Activated naive CD4-positive, alpha-beta T cell treated with anti-CD3 and anti-CD28 coated beads for 36 hours (primary cell): ENCODE results near the gene NMT2. TPM values are rescaled to one million over a fixed set of nuclear protein-coding genes. Genes with fewer than 3 reads are reported as not detected.

Experiments
- CTCF ChIA-PET: fragments of 350-600 bp; sonication (Branson Sonifier 250); formaldehyde crosslinking; loops from one replicate; lab custom pipeline; 2021; ENCODE audit warnings: antibody characterized with exemption; lab: Charles Lee
- DNase-seq: peaks from one replicate; pipeline ENCODE4 v3.0.0-alpha.2; 2020
- H3K27ac Mint-ChIP-seq: one replicate; pipeline ENCODE4 v1.8.0; 2021; ENCODE audit warnings: mild to moderate bottlenecking, mixed read lengths
- H3K27me3 Mint-ChIP-seq: one replicate; pipeline ENCODE4 v1.8.0; 2021; ENCODE audit warnings: low read depth, mixed read lengths
- H3K36me3 Mint-ChIP-seq: one replicate; pipeline ENCODE4 v1.8.0; 2021; ENCODE audit warnings: low read depth, mixed read lengths
- H3K4me1 Mint-ChIP-seq: one replicate; pipeline ENCODE4 v1.8.0; 2021; ENCODE audit warnings: low read depth, mixed read lengths
- H3K4me3 Mint-ChIP-seq: one replicate; pipeline ENCODE4 v1.8.0; 2021; ENCODE audit warnings: mild to moderate bottlenecking, moderate library complexity, mixed read lengths
- H3K9me3 Mint-ChIP-seq: one replicate; pipeline ENCODE4 v1.8.0; 2021; ENCODE audit warnings: mixed read lengths
- intact Hi-C: fragments of 100-400 bp; cut with micrococcal nuclease; formaldehyde crosslinking; loops from one replicate; pipeline ENCODE4 v1.15.1; 2023
- total RNA-seq, 2 experiments: library from RNA; stranded (reverse); gene quantifications; one replicate each; pipeline ENCODE4 v1.2.3, GENCODE V29; 2021

The NMT2 gene
- total RNA-seq, 2 experiments from 2014 or later = 20.4 to 22.3 TPM

DNA sequence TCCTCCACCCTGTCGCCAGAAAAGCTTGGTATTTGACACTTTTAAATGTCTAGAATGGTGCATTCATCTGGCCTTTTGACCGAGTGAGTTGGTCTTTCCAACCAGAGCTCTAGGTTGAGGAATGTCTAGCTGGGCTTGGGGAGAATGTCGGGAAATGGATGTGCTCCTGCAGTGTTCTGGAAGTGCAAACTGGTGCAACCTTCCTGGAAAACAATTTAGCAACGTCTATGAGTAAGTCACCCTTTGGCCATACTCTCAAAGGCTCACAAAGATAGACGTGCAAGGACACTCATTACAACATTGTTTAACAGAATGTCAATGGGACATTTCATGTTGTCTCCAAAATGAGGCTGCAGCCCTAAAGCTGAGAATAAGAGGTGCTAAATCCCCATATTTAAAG lies 12.2 kb upstream of the NMT2 start:
- Mint-ChIP-seq H3K4me1 (peaks cover 27% of the 10 kb centered on the region), H3K27me3 (no peaks in the 10 kb centered on the region), H3K4me3 (no peak overlapping the region), H3K27ac (no peak overlapping the region), H3K36me3 (peaks cover 1% of the 10 kb centered on the region), H3K9me3 (peaks cover 3% of the 10 kb centered on the region)
- CTCF ChIA-PET = no interaction called here
- no peak for DNase-seq
- intact Hi-C loops = no loop called here

DNA sequence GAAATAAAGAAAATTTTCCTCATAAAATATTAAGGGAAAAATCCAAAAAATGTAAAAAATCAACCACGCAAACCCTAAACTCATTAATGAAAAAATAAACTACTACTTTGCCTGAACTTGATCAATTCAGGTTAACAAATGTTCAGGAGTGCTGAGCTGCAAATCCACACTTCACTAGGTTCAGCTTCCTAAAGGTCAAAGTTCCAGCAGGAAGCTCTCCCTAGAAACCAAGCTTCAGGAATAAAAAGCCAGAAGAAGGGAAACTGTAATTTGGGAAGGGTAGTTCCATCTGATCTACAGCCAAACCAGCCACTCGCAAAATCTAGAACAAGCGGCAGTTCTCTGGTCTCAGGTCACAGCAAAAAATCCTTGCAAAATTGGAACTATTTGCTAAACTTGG lies 7.8 kb upstream of the NMT2 start:
- CTCF ChIA-PET = interaction anchor here (1.6 kb wide), 1 partner anchor 33 kb away, joined by 4 read pairs; no protein-coding TSS in a partner anchor
- no peak overlapping the region for H3K27ac Mint-ChIP-seq
- intact Hi-C loops = no loop called here
- peaks cover 15% of the 10 kb centered on the region for H3K4me1 Mint-ChIP-seq
- H3K4me3 Mint-ChIP-seq = no peak overlapping the region
- no peaks in the 10 kb centered on the region for H3K36me3 Mint-ChIP-seq
- H3K9me3 Mint-ChIP-seq = no peaks in the 10 kb centered on the region
- no peak for DNase-seq
- no peaks in the 10 kb centered on the region for H3K27me3 Mint-ChIP-seq

DNA sequence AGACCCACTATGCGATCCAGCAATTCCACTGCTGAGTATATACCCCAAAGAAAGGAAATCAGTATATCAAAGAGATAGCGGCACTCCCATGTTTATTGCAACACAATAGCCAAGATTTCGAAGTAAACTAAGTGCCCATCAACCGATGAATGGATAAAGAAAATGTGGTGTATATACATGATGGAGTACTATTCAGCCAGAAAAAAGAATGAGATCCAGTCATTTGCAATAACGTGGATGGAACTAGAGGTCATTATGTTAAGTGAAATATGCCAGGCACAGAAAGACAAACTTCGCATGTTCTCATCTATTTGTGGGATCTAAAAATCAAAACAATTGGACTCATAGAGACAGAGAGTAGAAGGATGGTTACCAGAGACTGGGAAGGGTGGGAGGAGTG lies 7.1 kb upstream of the NMT2 start:
- Mint-ChIP-seq H3K36me3 (no peaks in the 10 kb centered on the region), H3K27ac (no peak overlapping the region), H3K27me3 (no peaks in the 10 kb centered on the region), H3K4me1 (peaks cover 21% of the 10 kb centered on the region), H3K9me3 (no peaks in the 10 kb centered on the region), H3K4me3 (no peak overlapping the region)
- CTCF ChIA-PET = no interaction called here
- no peak for DNase-seq
- intact Hi-C loops = no loop called here

DNA sequence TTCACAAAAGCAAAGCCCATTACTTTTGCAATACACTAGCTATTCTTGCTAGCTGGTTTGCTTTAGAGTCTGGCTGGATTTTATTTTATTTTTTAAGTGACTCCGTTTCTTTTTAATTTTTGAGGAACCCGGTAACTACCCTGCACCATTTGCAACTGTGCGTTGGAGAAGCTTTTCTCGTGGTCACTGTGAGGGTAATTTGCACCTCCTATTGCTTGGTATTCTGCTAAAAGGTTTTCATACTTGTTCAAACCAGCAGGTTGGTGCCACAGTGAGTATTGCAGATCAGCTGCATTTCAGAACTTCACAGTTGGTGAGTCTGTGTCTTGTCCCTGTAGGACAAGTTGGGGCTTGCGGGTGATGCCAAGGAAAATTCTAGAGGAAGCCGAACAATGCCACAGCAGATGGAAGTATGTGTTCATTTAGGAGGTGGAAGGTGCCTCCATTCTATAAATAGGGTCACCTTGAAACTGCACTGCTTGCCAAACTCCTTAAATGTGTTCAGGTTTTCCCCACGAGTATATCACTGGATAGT lies 3.9 kb upstream of the NMT2 start:
- Mint-ChIP-seq H3K36me3 (peaks cover 1% of the 10 kb centered on the region), H3K27ac (no peak overlapping the region), H3K27me3 (no peaks in the 10 kb centered on the region), H3K4me3 (no peak overlapping the region), H3K4me1 (peaks cover 38% of the 10 kb centered on the region), H3K9me3 (no peaks in the 10 kb centered on the region)
- CTCF ChIA-PET = interaction anchor here (0.6 to 1.3 kb wide), 4 partner anchors 9 to 201 kb away, joined by 3 to 5 read pairs (median 4); no protein-coding TSS in a partner anchor
- DNase-seq = no peak
- intact Hi-C loops = no loop called here

DNA sequence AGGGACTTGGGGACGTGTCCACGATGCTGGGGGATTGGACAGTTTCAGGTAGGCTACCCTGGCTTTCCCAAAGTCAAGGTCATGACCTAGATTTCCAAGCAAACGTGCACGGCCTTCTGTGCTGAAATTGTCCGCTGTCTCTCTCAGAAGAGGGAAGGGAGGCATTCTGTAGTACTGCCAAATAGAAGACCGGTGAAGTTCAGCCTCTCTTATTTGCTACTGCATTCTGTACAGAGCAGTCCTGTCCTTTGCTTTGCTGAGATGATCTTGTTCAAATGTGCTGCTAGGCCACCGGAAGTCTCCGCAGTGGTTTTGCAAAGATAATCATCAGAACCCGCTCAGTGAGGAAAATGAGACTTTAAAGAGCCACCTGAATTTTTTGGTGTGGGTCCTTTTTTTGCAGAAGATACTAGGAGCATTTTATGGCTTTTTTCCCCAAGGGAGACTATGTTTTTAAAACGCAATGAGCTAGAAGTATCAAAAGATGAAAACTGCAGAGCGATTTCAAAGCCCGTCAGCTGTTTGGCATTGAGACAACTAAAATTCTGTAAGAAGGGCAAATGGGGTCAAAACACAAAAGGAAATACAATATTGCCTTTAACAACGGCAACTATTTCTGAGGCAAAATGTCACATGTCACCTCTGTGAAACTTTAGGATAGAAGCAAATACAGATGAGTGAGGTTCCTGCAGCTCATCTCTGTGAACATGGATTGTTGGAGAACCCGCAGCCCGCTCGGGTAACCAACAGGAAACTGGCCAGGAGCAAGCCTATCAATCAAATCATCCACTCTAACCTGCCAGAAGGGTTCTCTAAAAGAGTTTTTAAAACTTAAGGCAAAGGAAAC lies 1.3 kb upstream of the NMT2 start:
- Mint-ChIP-seq H3K4me1 (peaks cover 50% of the 10 kb centered on the region), H3K4me3 (peak overlapping the region; percentile 74), H3K36me3 (peaks cover 1% of the 10 kb centered on the region), H3K9me3 (no peaks in the 10 kb centered on the region), H3K27me3 (no peaks in the 10 kb centered on the region), H3K27ac (peak overlapping the region; percentile 76)
- peak; percentile 55 for DNase-seq
- CTCF ChIA-PET = interaction anchor here (1.1 to 1.9 kb wide), 2 partner anchors 27 to 64 kb away, joined by 4 to 7 read pairs; no protein-coding TSS in a partner anchor
- intact Hi-C loops = loop anchor here (1.0 to 5.0 kb wide), 8 partner anchors 19 to 1267 kb away; partner anchors contain the start of genes ACBD7, CDNF, HSPA14 and MSANTD7

DNA sequence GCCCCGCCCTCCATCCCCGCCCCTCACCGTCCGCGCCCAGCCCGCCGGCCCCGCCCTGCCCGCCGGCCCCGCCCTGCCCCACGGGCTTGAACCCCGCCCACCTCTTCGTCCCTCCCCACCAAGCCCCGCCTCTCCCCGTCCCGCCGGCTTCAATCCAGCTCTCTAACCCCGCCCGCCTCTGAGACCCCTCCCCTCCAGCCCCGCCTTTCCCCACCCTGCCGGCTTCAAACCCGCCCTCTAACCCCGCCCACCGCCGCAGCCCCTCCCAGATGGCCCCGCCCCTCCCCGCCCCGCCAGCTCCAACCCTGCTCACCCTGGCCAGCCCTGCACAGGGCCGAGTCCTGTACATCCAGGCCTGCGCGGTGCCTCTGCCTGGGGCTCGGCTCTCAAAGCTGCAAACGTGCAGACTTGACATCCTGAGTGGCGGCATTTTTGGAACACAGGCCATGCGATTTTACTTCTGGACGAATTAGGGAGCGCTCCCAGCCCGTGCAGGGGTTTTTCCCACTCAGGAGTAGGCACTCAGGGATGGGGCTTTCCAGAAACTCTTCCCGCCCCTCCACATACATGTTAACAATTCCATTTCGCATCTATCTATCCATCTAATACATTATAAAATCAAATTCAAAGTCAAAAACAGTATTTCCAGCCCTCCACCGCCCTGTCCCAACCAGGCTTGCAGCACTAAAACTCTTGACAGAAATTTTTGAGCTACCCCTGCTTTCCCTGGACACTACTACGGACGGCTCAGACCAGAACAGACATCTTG lies 477 bp upstream of the NMT2 start:
- intact Hi-C loops = loop anchor here (1.0 to 5.0 kb wide), 10 partner anchors 19 to 1268 kb away; partner anchors contain the start of genes ACBD7, CDNF, HSPA14 and MEIG1
- peak; percentile 99 for DNase-seq
- Mint-ChIP-seq H3K27ac (peak overlapping the region; percentile 76), H3K27me3 (no peaks in the 10 kb centered on the region), H3K9me3 (no peaks in the 10 kb centered on the region), H3K4me3 (peak overlapping the region; percentile 74), H3K4me1 (peaks cover 49% of the 10 kb centered on the region), H3K36me3 (peaks cover 1% of the 10 kb centered on the region)
- CTCF ChIA-PET = interaction anchor here (1.0 to 1.9 kb wide), 3 partner anchors 28 to 63 kb away, joined by 3 to 7 read pairs (median 4); no protein-coding TSS in a partner anchor

DNA sequence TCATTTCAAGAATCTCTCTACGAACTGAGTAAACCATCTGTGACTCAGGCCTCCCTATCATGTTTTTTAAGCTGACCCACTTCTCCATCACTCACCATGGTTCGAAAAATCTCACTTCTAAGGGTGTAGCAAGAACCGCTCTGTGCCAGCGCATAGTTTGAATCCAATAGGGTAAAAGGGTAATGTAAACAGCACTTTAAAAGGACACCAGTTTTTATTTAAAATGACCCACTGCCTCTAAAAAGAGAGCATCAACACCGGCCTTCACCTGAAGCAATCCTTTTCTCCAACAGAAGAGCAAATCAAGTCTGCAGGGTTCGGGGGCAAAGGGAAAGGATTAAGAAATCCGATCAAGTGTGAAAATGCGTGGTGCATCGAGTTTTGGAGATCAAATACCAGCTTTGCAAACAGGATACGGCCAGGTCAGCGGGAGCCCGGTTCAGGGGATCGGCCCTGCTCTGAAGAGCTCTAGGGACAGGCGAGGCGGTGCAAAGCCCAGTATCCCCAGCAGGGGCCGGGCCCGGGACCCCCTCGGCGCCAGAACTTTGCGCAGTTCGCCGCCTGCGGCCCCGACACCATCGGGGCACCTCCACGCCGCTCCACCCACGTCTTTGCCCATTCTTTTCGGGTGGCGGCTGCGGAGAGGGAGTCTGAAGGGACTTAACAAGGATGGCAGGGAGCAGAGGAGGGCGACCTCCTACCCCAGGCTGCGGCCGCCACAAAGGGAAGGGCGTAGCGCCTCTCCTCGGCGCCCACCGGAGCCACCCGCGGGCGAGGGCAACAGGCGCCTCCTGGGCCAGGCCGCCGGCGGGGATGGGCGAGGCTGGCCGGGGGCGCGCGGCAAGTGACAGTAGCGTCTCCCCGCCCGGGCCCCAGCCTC lies 842 bp downstream of the NMT2 start:
- H3K9me3 Mint-ChIP-seq = no peaks in the 10 kb centered on the region
- CTCF ChIA-PET = interaction anchor here (0.6 to 2.4 kb wide), 10 partner anchors 17 to 177 kb away, joined by 3 to 14 read pairs (median 4); no protein-coding TSS in a partner anchor
- DNase-seq = peak; percentile 62
- intact Hi-C loops = loop anchor here (1.0 to 5.0 kb wide), 13 partner anchors 26 to 1269 kb away; partner anchors contain the start of genes ACBD7, DCLRE1C, FAM171A1 and MEIG1
- H3K27me3 Mint-ChIP-seq = no peaks in the 10 kb centered on the region
- peak overlapping the region; percentile 78 for H3K4me3 Mint-ChIP-seq
- peaks cover 57% of the 10 kb centered on the region for H3K4me1 Mint-ChIP-seq
- H3K36me3 Mint-ChIP-seq = peaks cover 1% of the 10 kb centered on the region
- H3K27ac Mint-ChIP-seq = peak overlapping the region; percentile 68

DNA sequence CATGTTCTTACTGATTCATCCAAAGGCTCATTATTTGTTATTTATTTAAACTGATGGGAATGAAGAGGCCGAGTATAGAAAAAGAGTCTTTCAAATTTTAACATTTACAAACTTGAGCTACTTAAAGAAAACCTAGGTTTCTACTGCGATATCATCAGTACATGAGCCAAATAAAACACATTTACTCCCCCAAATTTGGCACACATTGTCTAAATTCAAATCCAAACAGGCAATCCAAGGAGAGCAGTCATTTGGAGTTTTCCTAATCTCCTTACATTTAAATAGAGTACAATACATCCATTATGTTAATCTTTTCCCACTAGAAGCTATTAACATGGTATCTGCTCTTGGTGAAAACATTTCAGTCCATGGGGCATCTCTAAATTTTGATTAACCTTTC lies 2.2 kb downstream of the NMT2 start:
- CTCF ChIA-PET = interaction anchor here (0.5 to 2.4 kb wide), 5 partner anchors 15 to 195 kb away, joined by 3 to 14 read pairs (median 5); no protein-coding TSS in a partner anchor
- peaks cover 1% of the 10 kb centered on the region for H3K36me3 Mint-ChIP-seq
- intact Hi-C loops = loop anchor here (5.0 kb wide), 2 partner anchors 86 to 774 kb away; no protein-coding TSS in a partner anchor
- H3K27me3 Mint-ChIP-seq = no peaks in the 10 kb centered on the region
- DNase-seq = no peak
- peak overlapping the region; percentile 78 for H3K4me3 Mint-ChIP-seq
- no peaks in the 10 kb centered on the region for H3K9me3 Mint-ChIP-seq
- H3K27ac Mint-ChIP-seq = no peak overlapping the region
- peaks cover 59% of the 10 kb centered on the region for H3K4me1 Mint-ChIP-seq

DNA sequence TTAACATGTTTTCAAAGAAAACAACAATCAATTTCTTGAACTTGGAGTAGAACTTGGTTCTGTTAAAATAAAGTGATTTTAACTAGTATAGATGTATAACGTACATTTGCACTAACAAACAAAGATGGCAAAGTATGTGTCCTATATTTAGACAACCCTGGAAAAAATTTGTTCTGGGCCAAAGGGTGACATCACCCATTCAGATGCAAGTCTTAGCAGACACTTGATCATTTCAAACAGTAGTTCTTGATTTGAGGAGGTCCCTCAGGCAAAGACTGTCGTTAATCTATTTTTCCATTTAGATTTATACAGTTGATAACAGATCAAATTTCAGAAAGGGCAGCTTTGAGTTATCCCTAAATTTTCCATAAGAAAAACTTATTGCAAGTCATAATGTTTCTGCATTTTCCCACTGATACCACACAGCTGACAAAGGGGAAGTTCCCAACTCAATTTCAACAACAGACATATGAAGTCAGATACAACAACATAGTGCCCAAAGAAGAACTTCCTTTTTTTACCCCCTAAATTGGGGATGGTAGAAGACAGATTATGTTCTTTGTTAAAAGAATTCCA lies 5.2 kb downstream of the NMT2 start:
- intact Hi-C loops = no loop called here
- DNase-seq = no peak
- no peaks in the 10 kb centered on the region for H3K27me3 Mint-ChIP-seq
- no peaks in the 10 kb centered on the region for H3K9me3 Mint-ChIP-seq
- H3K36me3 Mint-ChIP-seq = peaks cover under 1% of the 10 kb centered on the region
- peaks cover 50% of the 10 kb centered on the region for H3K4me1 Mint-ChIP-seq
- peak overlapping the region; percentile 42 for H3K4me3 Mint-ChIP-seq
- CTCF ChIA-PET = interaction anchor here (0.9 kb wide), 1 partner anchor 41 kb away, joined by 3 read pairs; no protein-coding TSS in a partner anchor
- no peak overlapping the region for H3K27ac Mint-ChIP-seq

DNA sequence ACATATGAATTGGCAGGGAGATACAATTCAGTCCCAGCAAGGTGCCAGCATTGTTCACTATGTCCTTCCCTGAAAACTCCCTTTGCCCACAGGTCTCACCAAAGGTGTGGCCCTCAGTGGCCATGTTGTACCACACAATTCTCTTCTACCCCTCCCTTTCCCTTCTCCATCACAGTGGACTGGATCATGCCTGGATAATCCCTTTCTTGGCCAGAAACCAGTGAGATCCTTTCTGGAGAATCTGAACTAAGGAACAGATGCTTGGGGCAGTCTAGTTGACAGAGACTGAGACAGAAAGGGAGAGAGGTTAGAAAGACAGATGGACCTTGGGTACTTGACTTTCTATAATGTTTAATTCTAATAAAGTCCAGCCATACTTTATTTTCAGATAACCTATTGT lies 9.5 kb downstream of the NMT2 start:
- H3K9me3 Mint-ChIP-seq = no peaks in the 10 kb centered on the region
- CTCF ChIA-PET = no interaction called here
- H3K27me3 Mint-ChIP-seq = no peaks in the 10 kb centered on the region
- H3K4me3 Mint-ChIP-seq = no peak overlapping the region
- DNase-seq = no peak
- peaks cover 40% of the 10 kb centered on the region for H3K4me1 Mint-ChIP-seq
- peaks cover 4% of the 10 kb centered on the region for H3K36me3 Mint-ChIP-seq
- intact Hi-C loops = no loop called here
- no peak overlapping the region for H3K27ac Mint-ChIP-seq

DNA sequence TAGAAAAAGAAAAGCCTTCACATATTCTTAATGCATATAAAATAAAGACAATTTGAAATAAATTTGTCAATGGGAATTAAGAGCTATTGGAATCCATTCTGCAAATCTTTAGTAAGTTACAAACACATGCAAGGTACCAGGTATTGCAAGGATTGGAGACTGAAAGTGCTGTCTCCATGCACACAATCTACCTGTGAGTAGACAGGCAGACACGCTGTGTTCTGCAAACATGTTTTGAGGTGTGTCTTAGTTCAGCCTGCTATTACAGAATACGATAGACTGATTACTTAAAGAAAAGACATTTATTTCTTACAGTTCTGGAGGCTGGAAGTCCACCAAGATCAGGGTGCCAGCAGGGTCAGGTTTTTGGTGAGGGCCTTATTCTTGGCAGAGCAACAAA lies 10.0 kb downstream of the NMT2 start:
- intact Hi-C loops = no loop called here
- CTCF ChIA-PET = no interaction called here
- DNase-seq = no peak
- H3K27me3 Mint-ChIP-seq = no peaks in the 10 kb centered on the region
- H3K4me3 Mint-ChIP-seq = no peak overlapping the region
- no peaks in the 10 kb centered on the region for H3K9me3 Mint-ChIP-seq
- peaks cover 35% of the 10 kb centered on the region for H3K4me1 Mint-ChIP-seq
- H3K27ac Mint-ChIP-seq = no peak overlapping the region
- peaks cover 4% of the 10 kb centered on the region for H3K36me3 Mint-ChIP-seq
